Stimulated activated CD4-positive, alpha-beta T cell treated with anti-CD3 and anti-CD28 coated beads, Interleukin-4, amount 100 ng/mL, for 1 hour (primary cell): ENCODE data around the gene AGAP1.
"Not testable (repeated sequence)": the region's sequence is repeated elsewhere in the genome, so short reads cannot be mapped to it uniquely, and the experiment has no call there.

Experiments
- DNase-seq: peaks from one replicate; pipeline ENCODE4 v3.0.0-alpha.2; 2020

Gene AGAP1

GRCh38 chr2:236061497-236061896 lies 567.7 kb downstream of the AGAP1 start:
- no peak for DNase-seq

DNA sequence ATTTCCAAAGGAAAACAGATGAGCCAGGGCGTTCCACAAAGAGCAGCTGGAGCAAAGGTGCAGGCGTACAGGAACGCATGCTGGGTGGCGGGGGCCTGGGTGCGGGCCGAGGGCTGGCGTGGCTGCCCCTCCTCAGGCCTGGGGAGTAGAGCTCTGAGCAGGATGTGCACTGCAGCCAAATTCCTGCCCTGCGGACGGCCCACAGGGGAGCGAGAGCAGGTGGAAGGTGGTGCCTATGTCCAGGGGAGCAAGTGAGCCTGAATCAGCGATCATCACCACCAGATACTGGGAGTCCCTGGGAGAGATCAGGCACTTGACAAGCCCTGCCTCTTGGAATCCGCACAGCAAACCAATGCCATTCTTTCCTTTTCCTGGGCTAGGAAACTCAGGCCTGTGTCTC lies 568.1 kb downstream of the AGAP1 start:
- DNase-seq, result no peak

- DNase-seq, result not testable (repeated sequence)
These were observed 569.0 kb downstream of the AGAP1 start for GRCh38 chr2:236062806-236063205.

- DNase-seq, result no peak
These were observed 570.2 kb downstream of the AGAP1 start for GRCh38 chr2:236063994-236064393.

- DNase-seq, result no peak
These were observed 571.7 kb downstream of the AGAP1 start for GRCh38 chr2:236065314-236066160.

- no peak for DNase-seq
These were observed 576.4 kb downstream of the AGAP1 start for GRCh38 chr2:236070236-236070635.

GRCh38 chr2:236073246-236073645 lies 579.4 kb downstream of the AGAP1 start:
- DNase-seq, result no peak

DNA sequence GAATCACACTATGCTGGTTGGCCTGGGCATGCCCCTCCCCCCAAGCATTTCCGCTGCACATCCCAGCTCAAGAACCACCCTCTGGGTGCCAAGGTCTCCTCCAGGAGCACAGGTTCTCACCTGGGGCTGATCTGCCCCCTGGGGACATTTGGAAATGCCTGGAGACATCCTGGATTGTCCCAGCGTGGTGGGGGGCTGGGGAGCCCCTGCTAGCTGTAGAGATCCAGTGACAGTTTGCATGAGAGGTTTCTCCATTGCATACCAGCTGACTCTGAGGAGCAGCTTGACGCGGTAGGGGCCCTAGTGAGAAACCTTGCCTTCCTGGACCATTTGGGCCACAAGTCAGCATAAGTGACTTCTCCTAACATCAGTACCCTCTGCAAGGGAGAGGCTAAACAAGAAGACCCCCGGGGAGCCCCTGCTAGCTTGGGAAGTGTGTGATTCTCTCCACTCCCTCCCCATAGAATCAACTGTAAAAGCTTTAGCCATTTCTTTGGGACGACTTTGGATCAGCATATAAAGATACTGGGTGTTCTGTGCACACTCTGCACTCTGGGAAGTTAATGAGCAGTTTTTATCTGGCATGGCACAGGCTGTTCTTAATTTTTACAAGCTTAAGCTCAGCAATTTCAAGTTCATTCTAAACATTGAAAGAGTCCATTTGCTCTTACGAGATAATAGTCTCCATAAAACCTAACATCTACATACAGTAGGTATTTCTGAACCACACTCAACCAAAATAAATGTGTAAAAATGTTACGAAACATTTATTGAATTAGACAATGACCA lies 580.2 kb downstream of the AGAP1 start:
- DNase-seq, result no peak

DNA sequence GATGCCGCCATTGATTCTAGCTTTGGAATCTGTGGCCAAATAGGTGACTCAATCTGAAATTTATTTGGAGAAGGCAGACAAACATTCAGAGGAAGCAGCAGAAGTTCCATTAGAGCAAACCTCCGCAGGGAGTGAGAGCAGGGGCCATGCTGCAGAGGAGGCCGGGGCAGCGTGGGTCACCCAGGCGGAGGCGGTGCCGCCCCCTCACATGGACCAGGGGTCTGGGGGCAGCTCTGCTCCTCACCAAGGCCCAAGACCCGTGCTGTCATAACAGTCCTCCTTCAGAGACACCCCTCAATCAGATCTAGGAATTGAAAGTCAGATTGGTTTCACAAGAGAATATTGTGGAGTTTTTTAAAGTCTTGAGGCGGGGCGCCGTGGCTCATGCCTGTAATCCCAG lies 582.0 kb downstream of the AGAP1 start:
- no peak for DNase-seq

- no peak for DNase-seq
These were observed 584.7 kb downstream of the AGAP1 start for GRCh38 chr2:236078297-236079255.

DNA sequence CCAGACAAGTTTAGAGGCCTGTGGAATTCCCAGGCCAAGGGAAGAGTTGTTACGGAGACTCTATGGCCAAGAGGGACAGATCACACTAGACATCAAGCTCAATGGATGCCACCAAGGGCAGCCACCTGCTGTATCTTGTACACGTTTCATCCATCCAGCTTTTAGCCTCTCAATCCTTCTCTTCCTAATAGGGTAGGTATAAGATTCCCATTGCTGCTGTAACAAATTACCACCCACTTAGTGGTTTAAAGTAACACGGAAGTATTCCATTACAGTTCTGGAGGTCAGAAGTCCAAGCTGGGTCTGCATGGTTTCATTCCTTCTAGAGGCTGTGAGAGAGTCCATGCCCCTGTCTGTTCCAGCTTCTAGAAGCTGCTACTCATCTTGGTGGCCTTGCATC lies 586.6 kb downstream of the AGAP1 start:
- no peak for DNase-seq

- DNase-seq, result no peak
These were observed 587.3 kb downstream of the AGAP1 start for GRCh38 chr2:236081171-236081570.

- no peak for DNase-seq
These were observed 588.2 kb downstream of the AGAP1 start for GRCh38 chr2:236082061-236082460.

GRCh38 chr2:236083934-236084333 lies 590.1 kb downstream of the AGAP1 start:
- no peak for DNase-seq

GRCh38 chr2:236085211-236085610 lies 591.4 kb downstream of the AGAP1 start:
- no peak for DNase-seq

- DNase-seq, result no peak
These were observed 591.8 kb downstream of the AGAP1 start for GRCh38 chr2:236085647-236086046.

DNA sequence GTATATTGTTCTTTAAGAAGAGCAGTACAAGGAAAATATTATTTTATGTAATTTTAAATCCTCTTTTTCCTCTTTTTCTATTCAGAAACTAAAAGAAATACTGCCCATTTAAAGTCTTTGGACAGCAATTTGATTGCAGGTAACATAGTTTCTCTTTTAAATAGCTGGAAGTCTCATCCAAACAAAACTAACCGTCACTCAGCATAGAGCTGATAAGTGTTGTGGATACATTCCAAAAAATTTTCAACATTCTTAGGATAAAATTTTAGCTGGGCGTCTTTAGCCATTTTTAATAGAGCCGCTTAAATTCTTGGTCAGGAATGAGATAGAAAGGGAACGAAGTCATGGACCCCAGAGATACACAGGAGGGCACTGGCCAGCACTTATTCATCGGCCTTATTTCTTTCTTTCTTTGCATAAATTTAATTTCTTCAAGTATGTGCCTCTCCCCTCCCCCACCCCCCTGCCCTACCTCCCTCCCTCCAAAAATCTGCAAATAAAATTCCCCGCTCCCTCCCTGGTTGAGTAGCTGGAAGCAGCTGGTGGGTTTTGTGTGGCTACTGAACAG lies 592.6 kb downstream of the AGAP1 start:
- no peak for DNase-seq

GRCh38 chr2:236086971-236087465 lies 593.2 kb downstream of the AGAP1 start:
- no peak for DNase-seq

DNA sequence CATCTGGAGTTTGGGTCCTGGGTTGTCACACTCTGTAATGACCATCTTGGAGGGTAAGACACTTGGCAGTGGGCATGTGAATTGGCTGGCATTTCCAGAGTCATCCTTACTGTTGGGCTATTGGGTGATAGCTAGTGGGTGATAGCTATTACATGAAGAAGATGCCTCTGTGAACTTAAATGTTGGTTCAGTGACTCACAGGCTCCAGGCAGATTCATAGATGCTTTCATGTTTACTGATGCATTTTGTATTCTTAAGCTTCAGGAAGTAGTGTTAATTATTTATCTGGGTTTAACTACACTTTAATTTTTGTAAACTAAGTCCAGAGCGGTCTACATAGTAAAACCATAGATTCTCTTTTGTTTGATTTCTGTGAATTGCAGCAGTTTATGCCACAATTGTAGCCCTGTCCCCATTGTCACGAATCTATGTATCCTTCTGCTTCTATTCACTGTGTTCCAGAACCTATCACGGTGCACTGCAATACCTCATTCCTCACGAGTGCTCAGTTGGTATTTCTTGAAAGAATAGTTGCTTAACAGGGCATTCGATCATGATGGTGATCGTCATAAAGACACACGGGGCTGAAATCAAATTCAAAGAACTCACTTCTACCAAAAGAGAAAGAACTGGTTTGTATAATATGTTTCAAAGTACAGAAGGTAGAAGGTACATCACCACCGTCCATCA lies 594.7 kb downstream of the AGAP1 start:
- DNase-seq, result no peak

- DNase-seq, result no peak
These were observed 595.6 kb downstream of the AGAP1 start for GRCh38 chr2:236089271-236090026.

DNA sequence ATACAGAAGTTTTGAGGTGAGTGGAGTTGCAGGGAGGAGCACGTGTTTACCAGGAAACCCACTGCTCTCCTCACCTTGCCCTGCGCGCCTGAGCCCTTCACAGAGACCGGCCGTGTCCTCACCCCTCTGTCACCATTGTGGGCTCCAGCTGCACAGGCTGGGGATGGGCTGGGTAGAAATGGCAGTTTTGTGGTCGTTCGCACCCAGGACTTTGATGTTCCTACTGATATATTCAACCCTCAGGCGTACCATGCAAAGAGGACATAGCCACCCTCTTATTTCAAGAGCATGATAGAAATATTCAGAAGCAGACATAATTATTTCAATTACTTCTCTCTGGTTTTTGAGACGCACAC lies 596.2 kb downstream of the AGAP1 start:
- DNase-seq, result no peak
